ENCODE data around the gene VDR.

The VDR gene

DNA sequence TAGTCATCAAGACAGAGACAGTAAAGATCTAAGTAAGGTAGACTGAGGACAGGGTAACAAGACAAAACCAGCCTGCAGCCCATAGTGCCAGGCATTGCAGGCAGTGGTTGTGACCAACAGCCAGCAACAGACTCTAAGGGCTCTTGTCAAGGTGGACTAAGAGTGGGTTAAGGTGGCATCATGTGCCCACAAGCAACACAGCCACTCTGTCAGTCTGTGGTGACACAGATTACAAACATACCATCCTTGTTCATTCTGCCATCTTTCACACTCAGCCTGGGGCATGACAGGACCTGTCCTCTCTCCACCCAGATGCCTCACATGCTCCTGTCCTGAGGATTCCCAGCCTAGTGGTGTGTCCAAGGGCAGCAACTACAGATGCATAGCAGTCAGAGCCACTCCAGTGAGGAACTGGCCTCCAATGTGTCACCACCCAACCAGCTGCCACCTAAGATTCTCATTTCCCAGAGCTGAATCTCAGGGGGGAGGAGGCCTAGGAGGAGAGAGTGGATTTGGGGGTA is 28.3 kb downstream of the VDR start:
- DNase-seq (ENCODE audit: low read depth, low spot score), result peak; percentile 60

DNA sequence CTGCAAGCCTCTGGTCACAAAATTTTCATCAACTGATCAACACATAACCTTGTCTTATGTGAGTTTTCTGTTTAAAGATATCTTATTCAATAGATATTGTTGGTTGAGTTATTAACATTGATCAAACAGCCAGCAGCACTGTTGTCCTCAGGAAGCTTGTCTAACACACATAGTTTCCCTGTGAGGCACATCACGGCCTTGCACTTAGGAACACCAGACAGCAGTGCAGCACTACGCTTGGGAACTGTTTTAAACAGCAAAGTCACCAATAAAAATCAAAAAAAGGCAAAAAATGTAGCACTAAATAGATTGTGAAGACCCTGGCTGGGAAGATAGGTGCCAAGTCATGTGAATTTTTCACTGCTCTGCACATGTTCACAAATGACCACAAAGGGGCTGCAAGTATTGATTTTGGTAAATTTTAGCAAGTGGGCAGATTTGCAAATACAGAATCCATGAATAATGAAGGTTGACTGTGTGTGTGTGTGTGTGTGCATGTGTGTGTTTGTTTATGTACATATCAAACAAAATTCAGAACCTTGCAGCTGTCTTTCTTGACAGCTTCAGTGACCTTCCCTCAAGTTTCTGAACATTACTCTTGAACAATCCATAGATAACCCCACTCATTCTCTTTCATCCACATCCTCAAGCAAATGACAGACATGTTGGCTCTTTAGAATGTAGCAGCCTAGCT is 28.9 kb downstream of the VDR start:
- DNase-seq (ENCODE audit: low read depth, low spot score), result no peak
- H3K27ac ChIP-seq, result peak overlapping the region; percentile 70

More for the DNA sequence above, 28.3 kb downstream of the VDR start:
- H3K27ac ChIP-seq, result peak overlapping the region; percentile 70

DNA sequence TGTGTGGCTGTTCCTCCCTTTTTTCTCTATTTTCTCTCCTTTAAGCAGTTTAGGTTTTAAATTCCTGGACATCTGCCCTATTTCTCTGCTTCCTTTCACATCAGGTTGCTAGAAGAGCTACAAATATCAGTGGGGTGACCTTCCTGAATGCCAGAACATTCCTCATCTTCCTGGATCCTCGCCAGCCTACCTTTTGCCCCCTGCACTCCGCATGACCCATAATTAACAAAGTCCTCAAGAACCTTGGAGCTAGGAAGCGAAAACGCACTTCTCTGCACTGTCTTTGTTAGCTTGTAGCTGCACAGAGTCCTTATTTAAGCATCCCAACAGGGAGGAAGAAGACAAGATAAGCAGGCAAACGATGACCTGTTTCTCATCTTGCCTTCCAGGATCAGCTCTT is 30.5 kb downstream of the VDR start:
- no peak overlapping the region for H3K27ac ChIP-seq
- DNase-seq (ENCODE audit: low read depth, low spot score), result no peak

DNA sequence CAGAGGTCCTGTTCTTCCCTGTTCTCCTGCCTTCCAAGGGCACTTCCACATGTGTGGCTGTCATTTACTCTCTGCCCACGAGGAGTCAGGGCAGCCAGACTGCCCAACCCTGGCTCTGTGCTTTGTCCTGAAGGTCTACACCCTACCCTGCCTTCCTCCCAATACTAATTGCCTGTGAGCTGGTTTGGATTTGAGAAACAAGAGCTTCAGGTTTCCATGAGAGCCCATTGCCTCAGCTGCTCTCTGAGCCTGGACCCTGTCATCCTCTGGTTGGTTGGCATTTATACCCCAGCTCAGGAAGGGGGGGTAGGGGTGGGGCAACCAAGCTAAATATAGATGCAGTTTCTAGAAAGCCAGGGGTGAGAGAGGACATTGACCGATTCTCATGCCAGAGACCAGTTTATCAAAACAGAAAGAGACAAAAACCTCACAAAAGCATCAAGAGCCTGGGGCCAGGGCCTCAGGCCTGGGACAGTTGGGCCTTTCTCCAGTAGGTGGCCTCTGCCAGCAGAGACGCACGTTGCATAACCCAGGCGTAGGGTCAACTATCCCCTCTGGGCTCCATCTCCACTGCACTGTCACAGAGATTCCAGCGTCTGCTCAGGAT is 34.5 kb downstream of the VDR start:
- no peak for DNase-seq (ENCODE audit: low read depth, low spot score)
- no peak overlapping the region for H3K27ac ChIP-seq

DNA sequence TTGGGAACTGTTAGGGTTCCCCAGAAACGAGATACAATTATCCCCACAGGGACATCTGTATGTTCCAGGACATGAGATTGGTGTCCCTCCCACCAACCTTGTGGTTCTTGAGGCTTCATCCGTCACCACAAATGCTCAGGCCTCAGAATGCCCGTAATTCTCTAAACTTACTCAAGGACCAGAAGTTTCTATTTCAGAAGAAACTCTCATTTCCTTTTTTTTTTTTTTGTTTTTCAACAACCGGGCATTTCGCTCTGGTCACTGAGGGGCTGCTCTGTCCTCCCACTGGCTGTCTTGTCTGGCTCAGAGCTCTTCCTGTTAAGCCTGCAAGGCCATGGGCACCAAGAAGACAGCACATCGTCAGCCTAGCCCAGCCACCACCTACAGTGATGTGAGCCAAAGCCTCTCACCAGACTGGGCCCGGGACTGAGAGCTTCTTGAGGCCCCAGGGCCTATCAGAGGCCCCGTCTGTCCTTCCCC is 36.2 kb downstream of the VDR start:
- DNase-seq (ENCODE audit: low read depth, low spot score), result no peak

DNA sequence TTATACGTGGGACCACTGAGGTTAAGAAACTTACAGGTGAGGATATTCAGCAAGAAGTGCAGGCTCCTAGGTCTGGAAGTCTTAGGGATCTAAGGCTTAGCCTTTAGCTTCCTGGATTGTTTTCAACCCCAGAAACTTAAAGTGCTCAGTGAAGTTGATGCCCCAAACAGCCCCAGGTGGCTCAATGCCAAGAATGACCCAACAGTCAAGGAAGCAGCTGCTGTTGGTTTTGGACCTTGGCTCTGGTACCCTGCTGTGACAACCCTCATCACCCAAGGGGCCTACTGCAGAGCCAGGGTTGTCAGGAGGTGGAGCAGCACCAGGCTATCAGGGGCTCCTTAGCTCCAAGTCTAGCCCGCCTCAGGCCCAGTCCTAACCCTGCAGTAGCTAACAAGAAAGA is 36.8 kb downstream of the VDR start:
- no peak overlapping the region for H3K27ac ChIP-seq
- no peak for DNase-seq (ENCODE audit: low read depth, low spot score)

More for the DNA sequence above, 36.2 kb downstream of the VDR start:
- H3K27ac ChIP-seq, result no peak overlapping the region

DNA sequence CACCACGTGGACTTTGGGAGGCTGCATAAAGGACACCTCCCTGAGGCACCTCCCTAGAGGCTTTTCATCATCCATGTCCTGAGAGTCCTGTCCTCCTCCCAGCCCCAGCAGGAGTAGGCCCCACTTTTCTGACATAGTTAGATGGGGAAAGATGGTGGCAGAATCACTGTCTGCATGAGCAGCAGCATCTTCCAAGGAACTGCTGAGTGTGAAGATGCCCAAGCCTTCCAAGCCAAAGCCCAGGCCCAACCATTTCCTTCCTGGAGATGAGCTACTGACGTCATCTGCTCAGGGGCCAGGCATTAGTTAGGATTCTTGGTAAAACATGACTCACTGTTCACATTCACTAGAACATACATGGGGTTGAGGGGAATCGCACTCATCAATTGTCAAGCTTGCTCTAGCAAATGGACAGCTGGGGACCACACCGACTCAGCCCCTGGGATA is 37.3 kb downstream of the VDR start:
- H3K27ac ChIP-seq, result no peak overlapping the region

DNA sequence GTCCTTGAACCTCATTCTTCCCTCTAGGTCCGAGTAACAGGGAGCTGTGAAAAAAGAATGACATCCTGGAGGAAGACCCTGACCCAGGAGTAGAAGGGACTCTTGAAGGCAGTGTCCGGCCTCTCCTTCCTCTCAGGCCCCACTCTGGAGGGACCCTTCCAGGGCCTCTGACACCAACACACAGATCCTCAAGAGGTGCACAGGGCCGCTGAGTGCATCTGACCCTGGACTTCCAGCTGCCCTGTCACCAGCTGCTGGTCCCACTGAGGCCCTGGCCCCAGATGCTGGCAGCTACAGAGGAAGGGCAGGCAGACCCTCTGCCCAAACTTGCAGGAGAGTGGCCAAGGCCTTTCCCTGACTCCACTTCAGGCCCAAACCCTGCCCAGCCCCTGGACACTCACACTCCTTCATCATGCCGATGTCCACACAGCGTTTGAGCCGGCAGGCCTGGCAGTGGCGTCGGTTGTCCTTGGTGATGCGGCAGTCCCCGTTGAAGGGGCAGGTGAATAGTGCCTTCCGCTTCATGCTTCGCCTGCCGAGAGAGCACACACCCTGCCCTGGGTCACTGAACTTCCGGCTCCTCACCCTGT is 40.1 kb downstream of the VDR start:
- DNase-seq (ENCODE audit: low read depth, low spot score), result no peak
- peak overlapping the region; percentile 66 for H3K27ac ChIP-seq

More for the DNA sequence above, 37.3 kb downstream of the VDR start:
- DNase-seq (ENCODE audit: low read depth, low spot score), result no peak

DNA sequence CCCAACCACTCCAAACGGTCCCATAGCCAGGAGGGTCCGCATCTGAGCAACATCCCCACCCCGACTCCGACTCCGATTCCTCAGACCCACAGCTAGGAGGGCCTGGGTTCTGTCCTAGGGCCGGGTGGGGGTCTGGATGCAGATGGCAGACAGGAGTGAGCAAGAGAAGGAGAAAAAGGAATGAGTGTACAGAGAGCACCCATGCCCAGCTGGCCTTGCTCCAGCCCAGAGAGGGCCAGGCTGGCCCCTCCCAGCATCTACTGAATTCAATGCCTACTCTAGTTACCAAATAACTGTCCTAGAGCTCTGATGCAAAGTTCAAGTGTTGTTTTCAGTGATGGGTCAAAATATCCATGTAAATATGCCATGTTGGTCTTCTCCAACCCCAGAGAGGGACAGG is 40.8 kb downstream of the VDR start:
- no peak for DNase-seq (ENCODE audit: low read depth, low spot score)
- H3K27ac ChIP-seq, result peak overlapping the region; percentile 66

DNA sequence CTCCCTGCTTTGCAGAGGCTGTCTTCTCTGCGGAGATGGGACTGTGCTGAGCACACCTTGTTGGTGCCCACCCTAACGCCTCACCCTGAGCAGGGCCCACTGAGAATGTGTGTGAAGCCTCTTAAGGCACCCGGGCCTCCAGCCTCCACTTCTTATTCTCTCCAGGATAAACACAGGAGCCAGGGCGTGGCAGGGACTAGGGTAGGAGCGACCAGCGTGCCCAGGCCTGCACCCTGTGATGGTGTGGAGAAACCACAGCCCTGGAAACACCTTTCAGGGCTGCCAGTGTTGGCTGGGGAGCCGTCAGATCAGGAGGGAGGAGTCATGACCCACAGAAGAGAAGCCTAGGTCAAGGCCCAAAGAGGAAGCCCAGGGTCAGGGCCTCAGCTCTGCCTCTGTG is 41.3 kb downstream of the VDR start:
- peak; percentile 65 for DNase-seq (ENCODE audit: low read depth, low spot score)

DNA sequence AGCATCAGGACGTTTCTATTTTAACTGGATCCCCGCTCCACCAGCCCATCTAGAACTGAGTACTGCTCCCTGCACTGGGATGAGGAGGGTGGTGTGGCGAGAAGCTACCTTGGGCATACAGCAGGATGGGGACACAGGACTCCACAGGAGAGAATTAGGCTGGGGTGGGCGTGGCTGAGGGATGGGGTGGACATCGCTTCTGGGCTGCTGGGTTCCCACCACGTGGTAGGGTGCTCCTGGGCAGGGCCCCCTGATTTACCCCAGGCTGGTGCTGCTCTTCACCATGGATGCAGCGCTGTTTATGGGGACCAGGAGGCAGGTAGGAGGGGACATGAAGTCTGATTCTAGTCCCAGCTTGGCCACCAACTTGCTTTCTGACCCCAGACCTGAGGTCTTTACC is 41.9 kb downstream of the VDR start:
- peak overlapping the region; percentile 66 for H3K27ac ChIP-seq
- DNase-seq (ENCODE audit: low read depth, low spot score), result no peak

More for the DNA sequence above, 41.3 kb downstream of the VDR start:
- peak overlapping the region; percentile 66 for H3K27ac ChIP-seq

DNA sequence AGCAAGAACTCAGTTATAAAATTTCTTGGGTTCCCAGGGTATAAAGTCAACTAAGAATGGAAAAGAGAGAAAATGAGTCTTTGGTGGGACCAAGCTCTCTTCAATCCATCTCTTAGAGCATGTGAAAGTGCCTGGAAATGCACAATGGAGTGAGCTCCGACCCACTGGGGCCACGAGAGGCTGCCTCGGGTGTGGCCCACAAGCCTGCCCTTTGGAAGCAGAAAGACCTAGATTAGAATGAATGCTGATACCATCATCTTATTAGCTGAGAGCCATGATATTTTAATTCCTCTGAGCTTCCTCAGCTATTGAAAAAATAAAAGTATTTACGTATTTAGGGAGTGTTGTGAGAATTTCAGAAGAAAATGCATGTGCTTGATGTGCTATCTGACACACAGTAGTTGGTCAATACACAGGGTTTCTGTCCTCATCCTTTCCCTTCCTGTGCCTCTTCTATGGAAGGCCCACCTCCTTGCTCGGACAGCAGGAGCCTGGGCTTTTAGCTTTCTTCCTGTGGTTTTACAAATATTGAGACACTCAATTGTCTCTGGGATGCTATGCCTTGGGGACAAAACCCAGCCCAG is 42.5 kb downstream of the VDR start:
- H3K27ac ChIP-seq, result no peak overlapping the region
- DNase-seq (ENCODE audit: low read depth, low spot score), result no peak

DNA sequence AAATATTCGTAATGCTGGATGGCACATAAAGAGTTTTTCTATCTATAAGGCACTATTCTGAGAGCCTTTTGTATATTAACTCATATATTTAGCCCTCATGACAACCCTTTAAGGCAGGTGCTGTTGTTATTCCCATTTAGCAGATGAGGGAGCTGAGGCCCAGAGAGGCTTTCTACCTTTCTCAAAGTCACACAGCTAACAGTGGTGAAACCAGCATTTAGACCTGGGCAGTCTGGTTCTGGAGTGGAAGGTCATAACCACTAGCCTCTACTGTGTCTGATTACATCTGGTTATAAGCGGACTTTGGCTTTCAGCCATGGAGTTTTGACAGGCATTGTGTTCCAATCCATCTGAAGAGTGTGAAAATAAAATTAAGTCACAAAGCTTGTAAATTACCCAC is 43.9 kb downstream of the VDR start:
- no peak overlapping the region for H3K27ac ChIP-seq
- DNase-seq (ENCODE audit: low read depth, low spot score), result no peak

DNA sequence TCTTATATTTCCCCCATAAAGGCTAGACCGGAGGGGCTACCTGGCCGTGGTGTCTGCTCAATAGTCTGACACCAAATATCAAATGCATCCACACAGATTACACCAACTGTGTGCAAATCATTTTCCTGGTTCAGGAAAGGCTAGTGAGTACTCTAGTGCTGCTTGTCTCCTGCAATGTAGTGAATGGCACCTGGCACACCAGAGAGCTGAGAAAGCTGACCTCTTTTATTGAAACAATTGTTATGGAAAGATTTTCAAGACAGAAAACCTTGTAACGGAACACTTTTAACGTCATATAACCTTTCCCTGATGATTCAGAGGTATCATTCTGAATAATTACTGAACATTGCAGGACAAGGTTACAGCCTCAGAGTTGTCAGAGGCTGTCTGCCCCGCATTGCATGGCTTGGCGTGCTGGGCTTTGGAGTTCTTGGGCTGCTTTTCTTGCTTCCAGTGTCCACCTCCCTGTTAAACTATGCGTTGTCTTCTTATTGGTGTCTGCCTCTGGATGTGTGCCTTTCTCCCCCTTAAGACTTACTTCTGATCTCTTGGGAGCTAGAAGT is 44.4 kb downstream of the VDR start:
- DNase-seq (ENCODE audit: low read depth, low spot score), result no peak
- H3K27ac ChIP-seq, result no peak overlapping the region

DNA sequence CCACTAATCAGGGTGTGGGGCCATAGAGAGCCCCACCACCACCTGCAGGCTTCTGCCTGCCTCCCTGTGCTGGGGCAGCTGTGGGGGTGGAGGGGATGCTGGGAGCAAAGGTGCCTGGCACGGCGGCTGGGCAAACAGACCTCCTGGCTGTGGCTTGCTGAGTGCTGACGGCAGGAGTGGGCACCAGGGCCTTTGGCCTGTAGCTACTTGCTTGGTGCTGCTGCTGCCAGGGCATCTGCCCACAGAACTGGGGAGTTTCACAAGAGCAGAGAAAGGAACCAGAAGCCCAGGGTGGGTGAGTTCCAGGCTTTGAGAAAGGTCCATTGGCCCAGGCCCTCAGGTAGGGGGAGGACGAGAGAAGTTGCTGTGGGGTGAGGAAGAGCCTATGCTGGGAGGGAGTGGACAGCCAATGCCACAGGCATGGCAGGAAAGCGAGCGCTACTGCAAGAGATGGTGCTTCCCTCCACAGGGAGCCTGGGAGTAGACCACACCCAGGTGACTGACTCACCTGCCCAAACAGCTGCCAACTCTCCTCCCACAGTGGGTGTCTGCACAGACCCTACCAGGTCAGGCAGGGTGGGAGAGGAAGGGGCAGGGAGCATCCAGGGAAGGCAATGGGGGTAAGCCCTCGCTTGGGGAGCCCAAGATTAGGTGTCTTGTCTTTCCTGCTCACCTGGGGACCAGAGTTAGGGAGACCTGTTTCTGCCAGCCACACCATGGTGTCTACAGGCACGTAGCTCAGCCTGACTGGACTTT is 46.1 kb downstream of the VDR start:
- peak overlapping the region; percentile 45 for H3K27ac ChIP-seq
- peak; percentile 39 for DNase-seq (ENCODE audit: low read depth, low spot score)

DNA sequence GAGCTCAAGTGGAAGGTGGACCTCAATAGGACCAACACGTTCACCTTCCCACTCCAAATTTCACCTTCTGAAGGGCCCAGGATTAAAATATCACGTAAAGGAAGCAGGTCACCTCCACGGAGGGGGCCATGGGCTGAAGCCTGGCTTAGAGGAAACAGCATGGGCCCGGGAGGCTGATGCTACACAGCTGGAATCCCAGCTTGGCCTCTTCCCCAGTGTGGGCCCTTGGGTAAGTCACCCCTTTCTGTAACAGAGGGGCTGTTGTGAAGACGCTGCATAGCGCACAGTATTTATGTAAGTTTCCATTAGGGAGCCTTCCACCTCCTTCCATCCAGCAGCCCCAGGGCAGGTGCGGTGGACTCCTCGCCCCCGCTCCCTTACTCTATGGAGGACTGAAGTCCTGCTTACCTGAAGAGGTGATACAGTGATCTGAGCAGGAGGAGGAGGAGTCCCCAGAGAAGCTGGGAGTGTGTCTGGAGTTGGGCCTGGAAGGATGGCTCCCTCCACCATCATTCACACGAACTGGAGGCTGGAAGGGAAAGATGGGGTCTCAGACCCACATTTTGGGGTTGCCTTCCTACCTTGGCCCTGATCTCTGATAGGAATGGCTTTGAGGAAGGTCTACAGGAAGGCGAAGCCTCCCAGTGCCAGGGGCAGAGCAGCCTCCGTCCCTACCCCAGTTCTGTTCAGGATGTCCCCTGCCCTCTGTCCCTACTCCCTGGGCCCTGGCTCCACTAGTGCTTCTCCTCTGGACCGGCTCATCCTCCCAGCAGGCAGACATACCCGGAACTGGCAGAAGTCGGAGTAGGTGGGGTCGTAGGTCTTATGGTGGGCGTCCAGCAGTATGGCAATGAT is 47.8 kb downstream of the VDR start:
- DNase-seq (ENCODE audit: low read depth, low spot score), result no peak

DNA sequence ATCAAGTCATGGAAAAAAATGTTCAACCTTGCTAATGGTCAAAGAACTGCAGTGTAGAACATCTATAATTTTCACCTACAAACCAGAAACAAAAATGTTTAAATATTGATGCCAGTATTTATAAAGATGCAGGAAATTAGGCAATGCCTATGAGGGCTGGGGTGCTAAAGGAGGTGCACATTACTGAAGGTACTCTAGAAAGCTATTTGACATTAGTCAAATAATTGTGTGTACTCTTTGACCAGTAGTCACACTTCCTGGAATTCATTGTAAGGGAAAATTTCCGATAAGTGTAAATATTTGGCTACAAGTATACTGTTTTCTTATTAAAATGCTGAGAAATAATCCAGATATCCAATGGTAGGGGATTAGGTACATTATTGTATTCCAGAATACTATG is 48.7 kb downstream of the VDR start:
- no peak for DNase-seq (ENCODE audit: low read depth, low spot score)
- H3K27ac ChIP-seq, result no peak overlapping the region

More for the DNA sequence above, 47.8 kb downstream of the VDR start:
- no peak overlapping the region for H3K27ac ChIP-seq

DNA sequence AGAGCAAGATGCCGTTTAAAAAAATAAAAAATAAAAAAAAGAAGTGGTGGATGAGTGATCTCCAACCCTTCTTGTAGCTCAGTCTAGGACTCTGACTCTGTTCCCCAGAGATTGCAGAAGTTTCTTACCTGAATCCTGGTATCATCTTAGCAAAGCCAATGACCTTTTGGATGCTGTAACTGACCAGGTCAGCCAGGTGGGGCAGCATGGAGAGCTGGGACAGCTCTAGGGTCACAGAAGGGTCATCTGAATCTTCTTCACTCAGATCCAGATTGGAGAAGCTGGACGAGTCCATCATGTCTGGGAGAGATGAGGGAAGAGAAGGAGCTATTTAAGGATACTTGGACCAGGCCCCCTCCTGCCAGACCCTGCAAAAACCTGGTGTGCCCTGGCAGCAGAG is 49.3 kb downstream of the VDR start:
- no peak overlapping the region for H3K27ac ChIP-seq
- no peak for DNase-seq (ENCODE audit: low read depth, low spot score)

DNA sequence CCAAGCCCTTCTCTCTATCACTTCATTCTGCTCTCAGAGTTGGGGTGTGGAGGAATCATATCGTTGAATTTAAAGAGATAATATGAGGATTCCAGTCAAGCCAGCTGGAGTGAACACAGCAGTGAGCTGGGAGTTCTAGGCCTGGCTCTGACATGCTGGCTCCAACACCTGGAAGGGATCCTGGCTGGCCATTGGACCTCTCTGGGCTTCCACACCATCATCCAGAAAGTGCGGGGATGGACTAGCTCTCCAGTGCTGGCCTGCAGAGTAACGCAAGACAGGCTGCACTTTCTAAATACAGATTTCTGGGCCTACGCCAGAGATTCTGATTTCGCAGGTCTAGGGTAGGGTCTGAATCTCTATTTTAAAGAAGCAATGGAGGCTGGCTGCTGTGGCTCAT is 50.3 kb downstream of the VDR start:
- no peak for DNase-seq (ENCODE audit: low read depth, low spot score)
- no peak overlapping the region for H3K27ac ChIP-seq
